Measurements from ENCODE around the gene TNXB.
A peak's percentile ranks its signal among the peaks of the same experiment; 100 is the strongest.
"Not testable (repeated sequence)": the region's sequence is repeated elsewhere in the genome, so short reads cannot be mapped to it uniquely, and the experiment has no call there.

Gene TNXB

GRCh38 chr6:32050562-32050961, 58.6 kb downstream of the TNXB start:
- Histone ChIP-seq H3K27me3 (ENCODE audit: insufficient read depth, poor library complexity, severe bottlenecking) (no peaks in the 10 kb centered on the region), H3K36me3 (ENCODE audit: low read depth) (no peaks in the 10 kb centered on the region), H3K4me3 (ENCODE audit: severe bottlenecking) (no peak overlapping the region)

GRCh38 chr6:32049736-32050135, 59.4 kb downstream of the TNXB start:
- not testable (repeated sequence) for H3K9me3 ChIP-seq (ENCODE audit: severe bottlenecking); H3K4me3 ChIP-seq (ENCODE audit: severe bottlenecking); H3K27ac ChIP-seq (ENCODE audit: poor library complexity, severe bottlenecking); H3K36me3 ChIP-seq (ENCODE audit: low read depth); H3K27me3 ChIP-seq (ENCODE audit: insufficient read depth, poor library complexity, severe bottlenecking); ATAC-seq (ENCODE audit: low read depth)
- peak; percentile 27 for DNase-seq (ENCODE audit: low spot score)
- H3K4me1 ChIP-seq (ENCODE audit: insufficient read depth, poor library complexity, severe bottlenecking): peaks cover 13% of the 10 kb centered on the region

More at GRCh38 chr6:32050562-32050961, 58.6 kb downstream of the TNXB start:
- no peak for TF ChIP-seq CTCF (IDR thresholded peaks at IDR 0.05; ENCODE audit: poor library complexity, severe bottlenecking)
- H3K4me1 ChIP-seq (ENCODE audit: insufficient read depth, poor library complexity, severe bottlenecking): peaks cover 13% of the 10 kb centered on the region
- no peaks in the 10 kb centered on the region for H3K9me3 ChIP-seq (ENCODE audit: severe bottlenecking)
- no peak overlapping the region for H3K27ac ChIP-seq (ENCODE audit: poor library complexity, severe bottlenecking)
- DNase-seq (ENCODE audit: low spot score) (no peak), ATAC-seq (ENCODE audit: low read depth) (no peak)

GRCh38 chr6:32049149-32049548, 60.0 kb downstream of the TNXB start:
- H3K4me1 ChIP-seq (ENCODE audit: insufficient read depth, poor library complexity, severe bottlenecking): peaks cover 13% of the 10 kb centered on the region
- not testable (repeated sequence) for H3K9me3 ChIP-seq (ENCODE audit: severe bottlenecking); H3K4me3 ChIP-seq (ENCODE audit: severe bottlenecking); DNase-seq (ENCODE audit: low spot score); ATAC-seq (ENCODE audit: low read depth); H3K36me3 ChIP-seq (ENCODE audit: low read depth); H3K27ac ChIP-seq (ENCODE audit: poor library complexity, severe bottlenecking); H3K27me3 ChIP-seq (ENCODE audit: insufficient read depth, poor library complexity, severe bottlenecking)

GRCh38 chr6:32047855-32048766, 61.0 kb downstream of the TNXB start:
- no peaks in the 10 kb centered on the region for H3K27me3 ChIP-seq (ENCODE audit: insufficient read depth, poor library complexity, severe bottlenecking)
- no peaks in the 10 kb centered on the region for H3K36me3 ChIP-seq (ENCODE audit: low read depth)
- TF ChIP-seq CTCF (IDR thresholded peaks at IDR 0.05; ENCODE audit: poor library complexity, severe bottlenecking): peak; percentile 81
- H3K27ac ChIP-seq (ENCODE audit: poor library complexity, severe bottlenecking): no peak overlapping the region
- no peaks in the 10 kb centered on the region for H3K9me3 ChIP-seq (ENCODE audit: severe bottlenecking)
- DNase-seq (ENCODE audit: low spot score) (peak; percentile 56), ATAC-seq (ENCODE audit: low read depth) (peak; percentile 66)
- H3K4me1 ChIP-seq (ENCODE audit: insufficient read depth, poor library complexity, severe bottlenecking): peaks cover 13% of the 10 kb centered on the region
- H3K4me3 ChIP-seq (ENCODE audit: severe bottlenecking): no peak overlapping the region

- no peaks in the 10 kb centered on the region for H3K9me3 ChIP-seq (ENCODE audit: severe bottlenecking)
- no peak overlapping the region for H3K27ac ChIP-seq (ENCODE audit: poor library complexity, severe bottlenecking)
- TF ChIP-seq CTCF (IDR thresholded peaks at IDR 0.05; ENCODE audit: poor library complexity, severe bottlenecking): no peak
- H3K4me1 ChIP-seq (ENCODE audit: insufficient read depth, poor library complexity, severe bottlenecking): peaks cover 13% of the 10 kb centered on the region
- no peaks in the 10 kb centered on the region for H3K27me3 ChIP-seq (ENCODE audit: insufficient read depth, poor library complexity, severe bottlenecking)
- ATAC-seq (ENCODE audit: low read depth): no peak
- no peak overlapping the region for H3K4me3 ChIP-seq (ENCODE audit: severe bottlenecking)
- DNase-seq (ENCODE audit: low spot score): no peak
- H3K36me3 ChIP-seq (ENCODE audit: low read depth): no peaks in the 10 kb centered on the region
Measured at GRCh38 chr6:32047539-32047854, 61.6 kb downstream of the TNXB start.

GRCh38 chr6:32047084-32047478, 62.1 kb downstream of the TNXB start:
- H3K27ac ChIP-seq (ENCODE audit: poor library complexity, severe bottlenecking): no peak overlapping the region
- ATAC-seq (ENCODE audit: low read depth) (peak; percentile 21; the same call in 2 of the 3 replicates), DNase-seq (ENCODE audit: low spot score) (no peak)
- no peaks in the 10 kb centered on the region for H3K9me3 ChIP-seq (ENCODE audit: severe bottlenecking)
- peaks cover 13% of the 10 kb centered on the region for H3K4me1 ChIP-seq (ENCODE audit: insufficient read depth, poor library complexity, severe bottlenecking)
- H3K36me3 ChIP-seq (ENCODE audit: low read depth): no peaks in the 10 kb centered on the region
- no peak overlapping the region for H3K4me3 ChIP-seq (ENCODE audit: severe bottlenecking)
- H3K27me3 ChIP-seq (ENCODE audit: insufficient read depth, poor library complexity, severe bottlenecking): no peaks in the 10 kb centered on the region
- TF ChIP-seq CTCF (IDR thresholded peaks at IDR 0.05; ENCODE audit: poor library complexity, severe bottlenecking): no peak
